SK-N-SH (cell line): ENCODE results near the gene CDCP2. TPM values are rescaled to one million over a fixed set of nuclear protein-coding genes. Genes with fewer than 3 reads are reported as not detected.

Experiments
- CTCF ChIA-PET: fragments of 300-600, 350-600 bp; formaldehyde crosslinking; extraction: SDS; loops from one replicate; lab custom pipeline; 2021; lab: Yijun Ruan, JAX
- POLR2A ChIA-PET: fragments of 350-600 bp; sonication (Branson Sonifier 250); formaldehyde crosslinking; extraction: SDS; loops from one replicate; lab custom pipeline; 2020; ENCODE audit warnings: antibody characterized with exemption, inconsistent platforms; lab: Yijun Ruan, JAX
- DNase-seq: peaks from one replicate; pipeline ENCODE4 v3.0.0; 2012
- H2AFZ ChIP-seq: fragments of 200-600 bp; sonication (generic); 2 replicates; pipeline ENCODE4 v1.8.1; 2016; ENCODE audit warnings: antibody characterized with exemption, mild to moderate bottlenecking, low read depth
- H3F3A ChIP-seq: fragments of 200-600 bp; sonication (generic); replicated peaks from 2 replicates; pipeline ENCODE3; 2016; ENCODE audit warnings: antibody characterized with exemption, mild to moderate bottlenecking; ENCODE audit not compliant: insufficient read depth
- H3K27ac ChIP-seq, 2 experiments: fragments of 200-500 bp in 1 of 2; fragments of 200-600 bp in 1 of 2; sonication (Bioruptor generic) in 1 of 2; sonication (generic), shearing (Covaris generic) in 1 of 2; 2 replicates each; pipeline versions ENCODE4 v1.5.1 to v1.6.1; 2014 to 2016; ENCODE audit warnings: low read depth in 2 of 2, inconsistent platforms in 1 of 2, low read length in 1 of 2, mild to moderate bottlenecking in 1 of 2, mixed read lengths in 1 of 2
- H3K27me3 ChIP-seq: fragments of 200-600 bp; sonication (generic), shearing (Covaris generic); 2 replicates; pipeline ENCODE4 v1.6.1; 2016; ENCODE audit warnings: mixed run types; ENCODE audit not compliant: insufficient read depth
- H3K36me3 ChIP-seq, 2 experiments: fragments of 200-500 bp in 1 of 2; fragments of 200-600 bp in 1 of 2; sonication (Bioruptor generic) in 1 of 2; sonication (generic) in 1 of 2; replicated peaks in 1 of 2; 2 replicates each; pipeline versions ENCODE3 to v1.5.1; 2014 to 2016; ENCODE audit warnings: low read length in 1 of 2, mild to moderate bottlenecking in 1 of 2; ENCODE audit not compliant: insufficient read depth in 2 of 2, control insufficient read depth in 1 of 2
- H3K4me1 ChIP-seq, 2 experiments: fragments of 200-500 bp in 1 of 2; fragments of 200-600 bp in 1 of 2; sonication (Bioruptor generic) in 1 of 2; sonication (generic), shearing (Covaris generic) in 1 of 2; 2 replicates each; pipeline versions ENCODE4 v1.5.1 to v1.6.1; 2014 to 2016; ENCODE audit warnings: low read depth in 1 of 2, low read length in 1 of 2, mixed run types in 1 of 2; ENCODE audit not compliant: insufficient read depth in 2 of 2, control insufficient read depth in 1 of 2
- H3K4me2 ChIP-seq: fragments of 200-600 bp; sonication (generic), shearing (Covaris generic); 2 replicates; pipeline ENCODE4 v1.6.1; 2017; ENCODE audit warnings: mixed run types
- H3K4me3 ChIP-seq, 2 experiments: fragments of 200-500 bp in 1 of 2; fragments of 200-600 bp in 1 of 2; sonication (Bioruptor generic) in 1 of 2; sonication (generic), shearing (Covaris generic) in 1 of 2; 2 replicates each; pipeline versions ENCODE4 v1.5.1 to v1.8.1; 2014 to 2016; ENCODE audit warnings: low read depth in 2 of 2, inconsistent platforms in 1 of 2, low read length in 1 of 2, mild to moderate bottlenecking in 1 of 2, mixed read lengths in 1 of 2, moderate library complexity in 1 of 2
- H3K79me2 ChIP-seq: fragments of 200-600 bp; sonication (generic); 2 replicates; pipeline ENCODE4 v1.8.1; 2017; ENCODE audit warnings: mild to moderate bottlenecking; ENCODE audit not compliant: insufficient read depth
- H3K9ac ChIP-seq: fragments of 200-600 bp; sonication (generic); 2 replicates; pipeline ENCODE4 v1.6.1; 2017; ENCODE audit warnings: mixed run types
- H3K9me2 ChIP-seq: fragments of 200-600 bp; sonication (generic); 2 replicates; pipeline ENCODE4 v1.6.1; 2017; ENCODE audit warnings: mixed run types
- H3K9me3 ChIP-seq: fragments of 200-600 bp; sonication (generic); 2 replicates; pipeline ENCODE4 v1.6.1; 2017; ENCODE audit warnings: mixed run types, mild to moderate bottlenecking, moderate library complexity
- H4K20me1 ChIP-seq: fragments of 200-600 bp; sonication (generic); 2 replicates; pipeline ENCODE4 v1.6.1; 2017; ENCODE audit warnings: mild to moderate bottlenecking, mixed run types; ENCODE audit not compliant: insufficient read depth
- CHD2 ChIP-seq: fragments of 150-350 bp; IDR thresholded peaks from 2 replicates; pipeline ENCODE4 v1.6.1; 2018; ENCODE audit warnings: low read length; ENCODE audit not compliant: partially characterized antibody
- EZH2phosphoT487 ChIP-seq: fragments of 200-600 bp; sonication (generic); IDR thresholded peaks from 2 replicates; pipeline ENCODE4 v1.6.1; 2017; ENCODE audit warnings: low read depth, mixed run types, mild to moderate bottlenecking, antibody characterized with exemption, moderate library complexity, borderline replicate concordance
- FOSL2 ChIP-seq: IDR thresholded peaks from 2 replicates; pipeline ENCODE4 v1.4.0; 2012; ENCODE audit warnings: low read depth, mild to moderate bottlenecking, moderate library complexity, borderline replicate concordance
- FOXM1 ChIP-seq: IDR thresholded peaks from 2 replicates; pipeline ENCODE4 v1.4.0; 2012; ENCODE audit warnings: low read depth, mild to moderate bottlenecking
- GABPA ChIP-seq: IDR thresholded peaks from 2 replicates; pipeline ENCODE4 v1.4.0; 2012; ENCODE audit warnings: low read depth, mild to moderate bottlenecking
- JUND ChIP-seq: IDR thresholded peaks from 2 replicates; pipeline ENCODE4 v1.4.0; 2012
- MEF2A ChIP-seq: IDR thresholded peaks from 2 replicates; pipeline ENCODE4 v1.4.0; 2012; ENCODE audit warnings: low read depth, borderline replicate concordance
- NRF1 ChIP-seq: IDR thresholded peaks from 2 replicates; pipeline ENCODE4 v1.6.1; 2012; ENCODE audit warnings: low read depth, mild to moderate bottlenecking, low read length
- RAD21 ChIP-seq: IDR thresholded peaks from 2 replicates; pipeline ENCODE4 v1.6.1; 2012; ENCODE audit warnings: mild to moderate bottlenecking, low read length
- RCOR1 ChIP-seq: fragments of 150-350 bp; IDR thresholded peaks from 2 replicates; pipeline ENCODE4 v1.6.1; 2017; ENCODE audit warnings: antibody characterized with exemption, low read length
- RFX5 ChIP-seq: IDR thresholded peaks from 2 replicates; pipeline ENCODE4 v1.6.1; 2012; ENCODE audit warnings: mild to moderate bottlenecking, improper control_type of control experiment, low read length
- RXRA ChIP-seq: IDR thresholded peaks from 2 replicates; pipeline ENCODE4 v1.4.0; 2012; ENCODE audit warnings: low read depth, mild to moderate bottlenecking, borderline replicate concordance
- TAF1 ChIP-seq: IDR thresholded peaks from 2 replicates; pipeline ENCODE4 v1.6.1; 2012; ENCODE audit warnings: low read depth, mild to moderate bottlenecking, low read length, moderate library complexity, borderline replicate concordance
- TCF12 ChIP-seq: IDR thresholded peaks from 2 replicates; pipeline ENCODE4 v1.4.0; 2012
- YY1 ChIP-seq: IDR thresholded peaks from 2 replicates; pipeline ENCODE4 v1.4.0; 2012; ENCODE audit warnings: low read depth, mild to moderate bottlenecking
- ZBTB33 ChIP-seq: IDR thresholded peaks from 2 replicates; pipeline ENCODE4 v1.4.0; 2012; ENCODE audit warnings: low read depth, borderline replicate concordance
- WGBS: methylation state at CpG from one replicate; pipeline ENCODE4 v1.1.6; 2017; ENCODE audit warnings: low lambda C conversion rate; 5-methylcytosine and 5-hydroxymethylcytosine counted together
- polyA plus RNA-seq, 3 experiments: library from polyadenylated mRNA; depleted of rRNA; stranded (reverse); fragments of >200 nt; gene quantifications; 2 replicates each; pipeline ENCODE4 v1.2.3, GENCODE V29; 2012
- TF ChIP-seq, protein P1 (sequence below): IDR thresholded peaks from 2 replicates; pipeline ENCODE4; 2012
- TF ChIP-seq, protein P2 (sequence below): fragments of 200-600 bp; sonication (generic); IDR thresholded peaks from 2 replicates; pipeline ENCODE4 v1.6.1; 2017; ENCODE audit warnings: antibody characterized with exemption, mild to moderate bottlenecking, moderate library complexity

The CDCP2 gene
- polyA plus RNA-seq, 1 of the 3 experiments (the other 2 are of a cell fraction): not detected

- Histone ChIP-seq H3K36me3 (no peaks in the 10 kb centered on the region), H3K27ac (no peak overlapping the region), H4K20me1 (no peaks in the 10 kb centered on the region), H3K9me2 (no peaks in the 10 kb centered on the region), H3K9ac (no peak overlapping the region)
- CTCF ChIA-PET: interaction anchor here (0.9 to 1.0 kb wide), 2 partner anchors 13 kb away, joined by 3 read pairs; no protein-coding TSS in a partner anchor
- TF ChIP-seq TAF1 (no peak), JUND (no peak), EZH2phosphoT487 (no peak), ZBTB33 (no peak), YY1 (no peak), RAD21 (no peak), RFX5 (no peak), TCF12 (no peak), MEF2A (no peak), RCOR1 (no peak), NRF1 (no peak), CHD2 (no peak), FOSL2 (no peak), FOXM1 (no peak), GABPA (no peak), RXRA (no peak)
- TF ChIP-seq, protein P1, sequence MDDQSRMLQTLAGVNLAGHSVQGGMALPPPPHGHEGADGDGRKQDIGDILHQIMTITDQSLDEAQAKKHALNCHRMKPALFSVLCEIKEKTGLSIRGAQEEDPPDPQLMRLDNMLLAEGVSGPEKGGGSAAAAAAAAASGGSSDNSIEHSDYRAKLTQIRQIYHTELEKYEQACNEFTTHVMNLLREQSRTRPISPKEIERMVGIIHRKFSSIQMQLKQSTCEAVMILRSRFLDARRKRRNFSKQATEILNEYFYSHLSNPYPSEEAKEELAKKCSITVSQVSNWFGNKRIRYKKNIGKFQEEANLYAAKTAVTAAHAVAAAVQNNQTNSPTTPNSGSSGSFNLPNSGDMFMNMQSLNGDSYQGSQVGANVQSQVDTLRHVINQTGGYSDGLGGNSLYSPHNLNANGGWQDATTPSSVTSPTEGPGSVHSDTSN: no peak
- TF ChIP-seq, protein P2, sequence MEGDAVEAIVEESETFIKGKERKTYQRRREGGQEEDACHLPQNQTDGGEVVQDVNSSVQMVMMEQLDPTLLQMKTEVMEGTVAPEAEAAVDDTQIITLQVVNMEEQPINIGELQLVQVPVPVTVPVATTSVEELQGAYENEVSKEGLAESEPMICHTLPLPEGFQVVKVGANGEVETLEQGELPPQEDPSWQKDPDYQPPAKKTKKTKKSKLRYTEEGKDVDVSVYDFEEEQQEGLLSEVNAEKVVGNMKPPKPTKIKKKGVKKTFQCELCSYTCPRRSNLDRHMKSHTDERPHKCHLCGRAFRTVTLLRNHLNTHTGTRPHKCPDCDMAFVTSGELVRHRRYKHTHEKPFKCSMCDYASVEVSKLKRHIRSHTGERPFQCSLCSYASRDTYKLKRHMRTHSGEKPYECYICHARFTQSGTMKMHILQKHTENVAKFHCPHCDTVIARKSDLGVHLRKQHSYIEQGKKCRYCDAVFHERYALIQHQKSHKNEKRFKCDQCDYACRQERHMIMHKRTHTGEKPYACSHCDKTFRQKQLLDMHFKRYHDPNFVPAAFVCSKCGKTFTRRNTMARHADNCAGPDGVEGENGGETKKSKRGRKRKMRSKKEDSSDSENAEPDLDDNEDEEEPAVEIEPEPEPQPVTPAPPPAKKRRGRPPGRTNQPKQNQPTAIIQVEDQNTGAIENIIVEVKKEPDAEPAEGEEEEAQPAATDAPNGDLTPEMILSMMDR: no peak
- TF ChIP-seq, all 33 proteins: peak for 0
- H3K4me1 ChIP-seq: peaks cover 0 to 4% of the 10 kb centered on the region in 2 experiments; a peak in 1 of 4 replicates
- H3F3A ChIP-seq: no peaks in the 10 kb centered on the region
- no peak for DNase-seq
- 92% methylated on average over 5 of the region's 5 CpGs for WGBS
- no peaks in the 10 kb centered on the region for H3K9me3 ChIP-seq
- no peak overlapping the region for H3K4me3 ChIP-seq
- H3K27me3 ChIP-seq: no peaks in the 10 kb centered on the region
- H2AFZ ChIP-seq: no peak overlapping the region
- H3K79me2 ChIP-seq: no peaks in the 10 kb centered on the region
- no peak overlapping the region for H3K4me2 ChIP-seq
- POLR2A ChIA-PET: no interaction called here
These were observed 1.8 kb downstream of the CDCP2 start for GRCh38 chr1:54151013-54151412.
